ENCODE measurements around the gene TEX13D. TPM values are rescaled to one million over a fixed set of nuclear protein-coding genes. Genes with fewer than 3 reads are reported as not detected.
"Not testable (repeated sequence)": the region's sequence is repeated elsewhere in the genome, so short reads cannot be mapped to it uniquely, and the experiment has no call there.

TEX13D gene
- under 1 TPM in 1 of 4 donors, not detected in 3; 0.48 TPM for total RNA-seq

DNA sequence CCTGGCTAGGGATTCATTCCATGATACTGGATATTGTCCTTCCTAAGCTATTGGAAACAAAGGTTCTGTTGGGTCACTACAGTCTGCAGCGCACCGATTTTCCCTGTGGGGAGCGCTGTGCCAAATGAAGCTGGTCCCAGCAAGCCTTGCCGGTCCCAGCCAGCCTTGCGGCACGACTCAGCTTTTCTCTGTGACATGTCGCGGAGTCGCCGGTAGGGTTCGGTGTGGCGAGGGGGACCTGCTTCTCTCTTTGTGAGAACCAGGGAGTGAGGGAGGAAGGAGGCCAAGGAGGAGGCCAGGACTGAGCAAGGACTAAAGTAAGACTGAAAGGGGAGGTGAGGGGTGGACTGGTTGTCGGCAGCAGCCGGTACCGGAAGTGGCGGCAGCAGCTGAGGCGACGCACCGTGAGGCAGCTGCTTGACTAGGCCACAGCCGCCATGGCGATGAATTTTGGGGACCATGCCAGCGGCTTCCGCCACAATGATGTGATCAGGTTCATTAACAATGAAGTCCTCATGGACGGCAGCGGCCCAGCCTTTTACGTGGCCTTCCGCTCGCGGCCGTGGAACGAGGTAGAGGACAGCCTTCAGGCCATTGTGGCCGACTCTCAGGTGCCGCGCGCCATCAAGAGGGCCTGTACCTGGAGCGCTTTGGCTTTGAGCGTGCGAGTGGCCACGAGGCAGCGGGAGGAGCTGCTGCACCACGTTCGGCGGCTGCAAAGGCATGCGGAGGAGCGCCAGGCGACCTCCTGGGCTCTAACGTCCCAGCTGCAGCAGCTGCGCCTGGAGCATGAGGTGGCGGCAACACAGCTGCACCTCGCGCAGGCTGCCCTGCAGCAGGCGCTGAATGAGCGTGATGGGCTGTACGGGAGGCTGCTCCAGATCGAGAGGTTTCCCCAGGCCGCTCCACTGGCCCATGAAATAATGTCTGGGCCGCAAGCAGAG is at the start of gene TEX13D:
Gene TEX13D, plus strand, starts transcription at position 180 of the 944 bp plus-strand sequence. Its CDS starts 258 bp downstream, at position 438.
- intact Hi-C loops (cut with DNase I; ENCODE audit: low total_unique reads) (no loop called here), in situ Hi-C loops (cut with MboI; ENCODE audit: low pct_ligation_motif_present in 1 of 4, low pct_unique_long_range_greater_than_20kb in 1 of 4, low sequenced_read_pairs in 3 of 4) (no loop called here)
- Histone ChIP-seq H3K27me3 (no peaks in the 10 kb centered on the region), H3K9me3 (no peaks in the 10 kb centered on the region), H3K4me3 (no peak within 1 kb of the TSS), H3K4me1 (no peaks in the 10 kb centered on the region), H3K27ac (no peak within 1 kb of the TSS), H3K36me3 (no peaks in the 10 kb centered on the region)
- no peak for TF ChIP-seq EP300 (IDR thresholded peaks at IDR 0.05; ENCODE audit: low read depth)
- TF ChIP-seq CTCF (IDR thresholded peaks at IDR 0.05), result no peak
- TF ChIP-seq POLR2AphosphoS5 (IDR thresholded peaks at IDR 0.05), result no peak
- TF ChIP-seq POLR2A (IDR thresholded peaks at IDR 0.05), result no peak
- DNase-seq, result no peak
- 92% methylated on average over 46 of the region's 57 CpGs; no CpG with 5 or more reads in 1 of the 2 donors for WGBS, 2 donors (ENCODE audit: low coverage in 1 of 2)

GRCh38 chrX:124289443-124289842 is 43.0 kb upstream of the TEX13D start:
- 42 to 58% methylated on average over 4 of the region's 4 CpGs for WGBS, 2 donors (ENCODE audit: low coverage in 1 of 2)
- DNase-seq, result no peak
- in situ Hi-C loops (cut with MboI; ENCODE audit: low pct_ligation_motif_present in 1 of 4, low pct_unique_long_range_greater_than_20kb in 1 of 4, low sequenced_read_pairs in 3 of 4) (no loop called here), intact Hi-C loops (cut with DNase I; ENCODE audit: low total_unique reads) (no loop called here)
- Histone ChIP-seq H3K4me1 (no peaks in the 10 kb centered on the region), H3K9me3 (no peaks in the 10 kb centered on the region), H3K27me3 (no peaks in the 10 kb centered on the region), H3K27ac (no peak overlapping the region), H3K36me3 (no peaks in the 10 kb centered on the region), H3K4me3 (no peak overlapping the region)
- no peak for TF ChIP-seq POLR2A (IDR thresholded peaks at IDR 0.05)
- TF ChIP-seq EP300 (IDR thresholded peaks at IDR 0.05; ENCODE audit: low read depth), result no peak
- TF ChIP-seq CTCF (IDR thresholded peaks at IDR 0.05), result no peak
- no peak for TF ChIP-seq POLR2AphosphoS5 (IDR thresholded peaks at IDR 0.05)

- Histone ChIP-seq H3K4me1 (no peaks in the 10 kb centered on the region), H3K27ac (no peak overlapping the region), H3K27me3 (no peaks in the 10 kb centered on the region), H3K9me3 (no peaks in the 10 kb centered on the region), H3K36me3 (no peaks in the 10 kb centered on the region), H3K4me3 (no peak overlapping the region)
- in situ Hi-C loops (cut with MboI; ENCODE audit: low pct_ligation_motif_present in 1 of 4, low pct_unique_long_range_greater_than_20kb in 1 of 4, low sequenced_read_pairs in 3 of 4) (no loop called here), intact Hi-C loops (cut with DNase I; ENCODE audit: low total_unique reads) (no loop called here)
- DNase-seq, result no peak
- no peak for TF ChIP-seq POLR2AphosphoS5 (IDR thresholded peaks at IDR 0.05)
- no peak for TF ChIP-seq POLR2A (IDR thresholded peaks at IDR 0.05)
- TF ChIP-seq CTCF (IDR thresholded peaks at IDR 0.05), result no peak
- no peak for TF ChIP-seq EP300 (IDR thresholded peaks at IDR 0.05; ENCODE audit: low read depth)
These were observed 38.6 kb upstream of the TEX13D start for GRCh38 chrX:124293810-124294209.

DNA sequence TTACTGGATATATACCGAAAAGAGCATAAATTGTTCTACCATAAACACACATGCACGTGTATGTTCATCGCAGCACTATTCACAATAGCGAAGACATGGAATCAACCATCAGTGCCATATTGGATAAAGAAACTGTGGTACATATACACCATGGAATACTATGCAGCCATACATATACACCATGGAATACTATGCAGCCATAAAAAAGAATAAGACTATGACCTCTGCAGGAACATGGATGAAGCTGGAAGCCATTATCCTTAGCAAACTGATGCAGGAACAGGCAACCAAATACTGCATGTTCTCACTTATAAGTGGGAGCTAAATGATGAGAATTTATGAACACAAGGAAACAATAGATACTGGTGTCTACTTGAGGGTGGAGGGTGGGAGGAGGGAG is 33.1 kb upstream of the TEX13D start:
- H3K4me3 ChIP-seq; H3K27me3 ChIP-seq; intact Hi-C loops (cut with DNase I; ENCODE audit: low total_unique reads); DNase-seq; H3K36me3 ChIP-seq; in situ Hi-C loops (cut with MboI; ENCODE audit: low pct_ligation_motif_present in 1 of 4, low pct_unique_long_range_greater_than_20kb in 1 of 4, low sequenced_read_pairs in 3 of 4); H3K9me3 ChIP-seq; H3K27ac ChIP-seq; H3K4me1 ChIP-seq: not testable (repeated sequence)
- 86 to 91% methylated on average over 2 to 4 of the region's 4 CpGs for WGBS, 2 donors (ENCODE audit: low coverage in 1 of 2)
